ENCODE measurements around the gene MEN1. TPM values are rescaled to one million over a fixed set of nuclear protein-coding genes. Genes with fewer than 3 reads are reported as not detected.
"Not testable (repeated sequence)": the region's sequence is repeated elsewhere in the genome, so short reads cannot be mapped to it uniquely, and the experiment has no call there.

The MEN1 gene
- total RNA-seq, 1 donor from 2014 or later, result 11.7 TPM

GRCh38 chr11:64845776-64846129, 35.4 kb upstream of the MEN1 start:
- DNase-seq, result not testable (repeated sequence)

- DNase-seq, result no peak
These were observed 34.9 kb upstream of the MEN1 start for GRCh38 chr11:64845129-64845775.

- DNase-seq, result peak; percentile 49
These were observed 34.2 kb upstream of the MEN1 start, which contains the start of gene CDC42BPG for GRCh38 chr11:64844330-64845128. CDC42BPG (minus strand) TSS chr11:64844653; CDS start chr11:64844569, 84 bp downstream.

GRCh38 chr11:64843686-64844329, 33.5 kb upstream of the MEN1 start:
- DNase-seq, result peak; percentile 49

- no peak for DNase-seq
These were observed 32.7 kb upstream of the MEN1 start for GRCh38 chr11:64842851-64843685.

- DNase-seq, result no peak
These were observed 32.0 kb upstream of the MEN1 start for GRCh38 chr11:64842366-64842759.

- DNase-seq, result no peak
These were observed 31.4 kb upstream of the MEN1 start for GRCh38 chr11:64841592-64842365.

GRCh38 chr11:64839887-64840782, 29.8 kb upstream of the MEN1 start:
- DNase-seq, result no peak

- DNase-seq, result no peak
These were observed 29.0 kb upstream of the MEN1 start for GRCh38 chr11:64839335-64839734.

GRCh38 chr11:64838600-64839334, 28.4 kb upstream of the MEN1 start:
- DNase-seq, result no peak

- no peak for DNase-seq
These were observed 27.6 kb upstream of the MEN1 start for GRCh38 chr11:64837887-64838351.

GRCh38 chr11:64836448-64837072, 26.2 kb upstream of the MEN1 start:
- no peak for DNase-seq

- DNase-seq, result no peak
These were observed 25.5 kb upstream of the MEN1 start for GRCh38 chr11:64835616-64836447.

GRCh38 chr11:64834723-64835615, 24.6 kb upstream of the MEN1 start:
- DNase-seq, result no peak

GRCh38 chr11:64834031-64834722, 23.8 kb upstream of the MEN1 start:
- no peak for DNase-seq

GRCh38 chr11:64833509-64833908, 23.2 kb upstream of the MEN1 start:
- DNase-seq, result no peak

GRCh38 chr11:64833198-64833502, 22.8 kb upstream of the MEN1 start:
- DNase-seq, result no peak
